K562 (cell line): ENCODE results near the gene AADAC. TPM values are rescaled to one million over a fixed set of nuclear protein-coding genes. Genes with fewer than 3 reads are reported as not detected.

Experiments
- ATAC-seq: fragments of 200-7000 bp; cut with Tn5 transposase; 3 replicates; pipeline ENCODE4 v1.9.1; 2020; ENCODE audit warnings: moderate library complexity
- BruUV-seq: library from RNA; stranded (reverse); fragments of 400-500 nt; replicated peaks from 2 replicates; lab custom pipeline; 2021; lab: Mats Ljungman, UMichigan
- CTCF ChIA-PET: fragments of 300-600 bp; formaldehyde crosslinking; extraction: SDS; loops from one replicate; lab custom pipeline; 2021; ENCODE audit warnings: low intra/inter-chr PET ratio; lab: Yijun Ruan, JAX
- POLR2A ChIA-PET: fragments of 300-600, 350-650 bp; sonication (Branson Sonifier 250); formaldehyde crosslinking; extraction: SDS; loops from one replicate; lab custom pipeline; 2021; ENCODE audit warnings: antibody characterized with exemption, inconsistent platforms; lab: Yijun Ruan, JAX
- DNase-seq, 4 experiments: peaks; one replicate each; pipeline versions ENCODE4 v3.0.0 to v3.0.0-alpha.2; 2011 to 2018; ENCODE audit warnings: low spot score in 3 of 4, mixed read lengths in 3 of 4; ENCODE audit errors: extremely low read depth in 1 of 4
- FAIRE-seq: peaks from 2 replicates; lab custom pipeline; 2011; peaks lifted over from hg19 to GRCh38; lab: Jason Lieb, UNC
- H2AFZ ChIP-seq: 2 replicates; pipeline ENCODE4 v1.6.0; 2011; ENCODE audit warnings: low read depth, low read length, control low read depth, inconsistent platforms
- H3K27ac ChIP-seq: fragments of 200-600 bp; 3 replicates; pipeline ENCODE4 v1.8.0; 2011; ENCODE audit warnings: low read depth, mild to moderate bottlenecking, control low read depth, inconsistent platforms, low read length, moderate library complexity, mixed read lengths; ENCODE audit errors: extremely low read depth
- H3K27me3 ChIP-seq, 2 experiments: fragments of 300-600 bp in 1 of 2; 2 replicates in 1 of 2; 3 replicates in 1 of 2; pipeline versions ENCODE4 v1.6.0 to v1.8.0; 2011; ENCODE audit warnings: inconsistent platforms in 2 of 2, low read length in 2 of 2, mild to moderate bottlenecking in 1 of 2, mixed read lengths in 1 of 2, moderate library complexity in 1 of 2; ENCODE audit not compliant: control insufficient read depth in 2 of 2, insufficient read depth in 2 of 2
- H3K36me3 ChIP-seq: fragments of 300-600 bp; 3 replicates; pipeline ENCODE4 v1.8.0; 2011; ENCODE audit warnings: mild to moderate bottlenecking, low read length, inconsistent platforms; ENCODE audit not compliant: control insufficient read depth, insufficient read depth
- H3K4me1 ChIP-seq, 2 experiments: fragments of 200-600 bp in 1 of 2; replicated peaks in 1 of 2; 2 replicates in 1 of 2; 3 replicates in 1 of 2; pipeline versions ENCODE4 v1.5.1 to v1.8.0; 2011; ENCODE audit warnings: inconsistent platforms in 2 of 2, low read length in 2 of 2, mild to moderate bottlenecking in 1 of 2, mixed read lengths in 1 of 2, moderate library complexity in 1 of 2; ENCODE audit not compliant: control insufficient read depth in 2 of 2, insufficient read depth in 2 of 2
- H3K4me2 ChIP-seq: 2 replicates; pipeline ENCODE4 v1.6.1; 2011; ENCODE audit warnings: low read length, control low read depth, inconsistent platforms, mixed read lengths; ENCODE audit not compliant: insufficient read depth
- H3K4me3 ChIP-seq: fragments of 200-600 bp; sonication (generic), shearing (Covaris generic); 2 replicates; pipeline ENCODE4 v1.5.1; 2016; ENCODE audit warnings: control low read depth, inconsistent platforms
- H3K79me2 ChIP-seq: fragments of 200-600 bp; 3 replicates; pipeline ENCODE4 v1.8.0; 2011; ENCODE audit warnings: low read length, inconsistent platforms; ENCODE audit not compliant: control insufficient read depth, insufficient read depth
- H3K9ac ChIP-seq, 2 experiments: 2 replicates each; pipeline versions ENCODE4 v1.6.0 to v1.6.1; 2011; ENCODE audit warnings: low read depth in 2 of 2, low read length in 2 of 2, control low read depth in 1 of 2, inconsistent platforms in 1 of 2, mild to moderate bottlenecking in 1 of 2, mixed read lengths in 1 of 2; ENCODE audit not compliant: insufficient read depth in 1 of 2
- H3K9me1 ChIP-seq: one replicate; pipeline ENCODE4 v1.6.0; 2011; ENCODE audit warnings: inconsistent platforms, mild to moderate bottlenecking, low read length, moderate library complexity; ENCODE audit not compliant: control insufficient read depth, insufficient read depth
- H3K9me3 ChIP-seq: replicated peaks from 2 replicates; pipeline ENCODE4 v1.5.1; 2011; ENCODE audit warnings: low read depth, low read length, inconsistent platforms; ENCODE audit not compliant: control insufficient read depth, insufficient read depth
- H4K20me1 ChIP-seq: replicated peaks from 2 replicates; pipeline ENCODE4 v1.6.1; 2011; ENCODE audit warnings: low read length, inconsistent platforms, mixed read lengths; ENCODE audit not compliant: control insufficient read depth, insufficient read depth
- DEAF1 ChIP-seq: fragments of 450-650 bp; formaldehyde crosslinking; IDR thresholded peaks from 2 replicates; pipeline ENCODE4 v1.4.0; 2020; ENCODE audit warnings: mild to moderate bottlenecking, moderate library complexity
- DLX4 ChIP-seq: fragments of 250-450 bp; sonication (Bioruptor Pico); IDR thresholded peaks from 2 replicates; pipeline ENCODE4 v1.6.1; 2021; ENCODE audit warnings: mild to moderate bottlenecking
- E2F5 ChIP-seq: sonication (generic); formaldehyde crosslinking; IDR thresholded peaks from 2 replicates; pipeline ENCODE4 v1.8.0; 2022; ENCODE audit warnings: mild to moderate bottlenecking, missing genetic modification reagents
- PTBP1 ChIP-seq: fragments of 200-400 bp; formaldehyde crosslinking; IDR thresholded peaks from 2 replicates; pipeline ENCODE4 v1.6.1; 2017; ENCODE audit warnings: low read depth, low read length
- RBM22 ChIP-seq: fragments of 200-400 bp; formaldehyde crosslinking; IDR thresholded peaks from 2 replicates; pipeline ENCODE4 v1.6.1; 2018; ENCODE audit warnings: low read length, low read depth; ENCODE audit not compliant: poor library complexity, severe bottlenecking
- TEAD2 ChIP-seq: fragments of 450-650 bp; IDR thresholded peaks from 2 replicates; pipeline ENCODE4 v1.6.1; 2016; ENCODE audit warnings: missing genetic modification characterization, control low read depth, missing compliant biosample characterization
- ZNF282 ChIP-seq: sonication (generic); formaldehyde crosslinking; IDR thresholded peaks from 2 replicates; pipeline ENCODE4 v1.8.1; 2023; ENCODE audit warnings: missing genetic modification reagents
- WGBS: fragments of 100-300 bp; shearing (Covaris generic); methylation state at CpG from one replicate; pipeline ENCODE4 v1.1.6; 2016; ENCODE audit warnings: low coverage, mixed read lengths; ENCODE audit not compliant: insufficient coverage; ENCODE audit errors: missing lambda C conversion rate; 5-methylcytosine and 5-hydroxymethylcytosine counted together
- in situ Hi-C: fragments of 300-500 bp; cut with MboI; formaldehyde crosslinking; loops from 4 replicates; pipeline ENCODE4 v1.15.0; 2018; ENCODE audit warnings: inconsistent platforms, mixed read lengths
- intact Hi-C: fragments of 100-400 bp; cut with micrococcal nuclease; formaldehyde crosslinking; loops from 2 replicates; pipeline ENCODE4 v1.14.2; 2022
- polyA plus RNA-seq, 8 experiments: library from polyadenylated mRNA; depleted of rRNA in 4 of 8; stranded (reverse) in 5 of 8; unstranded in 3 of 8; fragments of >200 nt; fragmentation: Nextera tagmentation in 2 of 8; fragmentation: Illumina TruSeq in 1 of 8; extraction: Ambion mirVana in 2 of 8; extraction: Trizol in 1 of 8; gene quantifications; 2 replicates each; pipeline versions ENCODE4 v1.2.1 to v1.2.3, GENCODE V29; 2011 to 2014; ENCODE audit warnings: inconsistent platforms in 1 of 8, missing spikeins in 1 of 8
- total RNA-seq, 7 experiments: library from RNA; depleted of rRNA in 6 of 7; stranded (reverse); fragments of >200 nt in 6 of 7; fragmentation: Illumina TruSeq in 2 of 7; extraction: Trizol in 2 of 7; gene quantifications; 2 replicates each; pipeline versions ENCODE4 v1.2.1 to v1.2.3, GENCODE V29; 2011 to 2021; ENCODE audit warnings: low replicate concordance in 1 of 7

The AADAC gene
- total and polyA plus RNA-seq, 9 of the 15 experiments (the other 6 are each of a cell fraction or from before 2014, with no cell fraction given) = 0.47 TPM; not detected in 8

- TF ChIP-seq ZNF282 (CRISPR knock-in tag) (no peak), E2F5 (CRISPR knock-in tag) (no peak), RBM22 (no peak), PTBP1 (no peak), DLX4 (no peak), TEAD2 (tag) (no peak), DEAF1 (CRISPR knock-in tag) (no peak)
- BruUV-seq = no TSS peak
- H3K4me3 ChIP-seq = no peak overlapping the region
- no peaks in the 10 kb centered on the region; a peak in 1 of 5 replicates for H3K4me1 ChIP-seq
- WGBS = 35% methylated on average over 5 of the region's 5 CpGs
- 0 out of 2 replicates have a peak overlapping the region, but pooled peaks have one; percentile 1 for H2AFZ ChIP-seq
- in situ Hi-C loops = no loop called here
- H3K27ac ChIP-seq = no peak overlapping the region
- CTCF ChIA-PET = no interaction called here
- H3K9me3 ChIP-seq = no peaks in the 10 kb centered on the region
- H3K9me1 ChIP-seq = no peaks in the 10 kb centered on the region
- no peaks in the 10 kb centered on the region for H4K20me1 ChIP-seq
- no peaks in the 10 kb centered on the region for H3K27me3 ChIP-seq
- no peaks in the 10 kb centered on the region for H3K79me2 ChIP-seq
- ATAC-seq (no peak), DNase-seq (no peak), FAIRE-seq (no peak)
- no peak overlapping the region for H3K4me2 ChIP-seq
- POLR2A ChIA-PET = no interaction called here
- no peak overlapping the region for H3K9ac ChIP-seq
- intact Hi-C loops = no loop called here
- H3K36me3 ChIP-seq = no peaks in the 10 kb centered on the region
Measured at GRCh38 chr3:151817473-151817872, 3.6 kb downstream of the AADAC start.
